B cell (primary cell): Measurements from ENCODE around the gene RBM7. TPM values are rescaled to one million over a fixed set of nuclear protein-coding genes. Genes with fewer than 3 reads are reported as not detected.

ENCODE experiments used
- ATAC-seq: fragments of 200-7000 bp; cut with Tn5 transposase; one replicate; pipeline ENCODE4 v1.10.0; 2021; ENCODE audit warnings: low read depth, mild to moderate bottlenecking, moderate number of reproducible peaks, moderate library complexity
- CTCF ChIA-PET: fragments of 350-600 bp; sonication (Branson Sonifier 250); formaldehyde crosslinking; loops from one replicate; lab custom pipeline; 2021; ENCODE audit warnings: antibody characterized with exemption, inconsistent platforms; lab: Charles Lee
- POLR2A ChIA-PET: fragments of 350-600 bp; sonication (Branson Sonifier 250); formaldehyde crosslinking; loops from one replicate; lab custom pipeline; 2021; ENCODE audit warnings: antibody characterized with exemption; lab: Charles Lee
- DNase-seq: peaks from one replicate; pipeline ENCODE4 v3.0.0; 2013
- H2AFZ ChIP-seq: 2 replicates; pipeline ENCODE4 v1.6.1; 2012; ENCODE audit warnings: mild to moderate bottlenecking, low read depth, low read length; ENCODE audit not compliant: insufficient read depth, poor library complexity, severe bottlenecking
- H3K27ac ChIP-seq, 2 donors: 1 replicate in 1 of 2; 2 replicates in 1 of 2; pipeline ENCODE4 v1.5.1; 2012 to 2013; ENCODE audit warnings: low read length in 2 of 2, mild to moderate bottlenecking in 2 of 2, moderate library complexity in 1 of 2
- H3K27me3 ChIP-seq, 4 experiments: fragments of 200-600 bp in 1 of 4; sonication (generic) in 1 of 4; replicated peaks in 1 of 4; 1 replicate in 2 of 4; 2 replicates in 2 of 4; pipeline versions ENCODE4 v1.6.1 to v1.7.0; 2013 to 2016; ENCODE audit warnings: low read length in 3 of 4, mild to moderate bottlenecking in 2 of 4, mixed read lengths in 1 of 4, moderate library complexity in 1 of 4; ENCODE audit not compliant: insufficient read depth in 4 of 4, control insufficient read depth in 3 of 4; ENCODE audit errors: control extremely low read depth in 1 of 4
- H3K36me3 ChIP-seq, 2 experiments: replicated peaks in 1 of 2; 1 replicate in 1 of 2; 2 replicates in 1 of 2; pipeline versions ENCODE4 v1.6.1 to v1.7.1; 2013; ENCODE audit warnings: low read length in 1 of 2; ENCODE audit not compliant: insufficient read depth in 2 of 2, control insufficient read depth in 1 of 2; ENCODE audit errors: control extremely low read depth in 1 of 2, extremely low read depth in 1 of 2
- H3K4me1 ChIP-seq, 2 donors: fragments of 200-600 bp in 1 of 2; sonication (generic) in 1 of 2; 1 replicate in 1 of 2; 2 replicates in 1 of 2; pipeline versions ENCODE4 v1.5.1 to v1.6.1; 2013 to 2017; ENCODE audit warnings: low read length in 2 of 2; ENCODE audit not compliant: control insufficient read depth in 2 of 2, insufficient read depth in 2 of 2
- H3K4me2 ChIP-seq: replicated peaks from 2 replicates; pipeline ENCODE3; 2012; ENCODE audit warnings: mild to moderate bottlenecking, low read depth, low read length; ENCODE audit not compliant: poor library complexity, severe bottlenecking
- H3K4me3 ChIP-seq, 5 experiments: fragments of 200-600 bp in 1 of 5; sonication (generic) in 1 of 5; 1 replicate in 3 of 5; 2 replicates in 2 of 5; pipeline versions ENCODE4 v1.5.1 to v1.7.0; 2011 to 2016; ENCODE audit warnings: low read length in 4 of 5, mild to moderate bottlenecking in 4 of 5, low read depth in 2 of 5, control low read depth in 1 of 5, moderate library complexity in 1 of 5; ENCODE audit not compliant: insufficient read depth in 1 of 5; ENCODE audit errors: control extremely low read depth in 1 of 5, extremely low read depth in 1 of 5
- H3K79me2 ChIP-seq: fragments of 200-600 bp; sonication (generic); one replicate; pipeline ENCODE4 v1.6.0; 2016; ENCODE audit warnings: low read length; ENCODE audit not compliant: control insufficient read depth, insufficient read depth
- H3K9ac ChIP-seq: fragments of 200-600 bp; sonication (generic); 2 replicates; pipeline ENCODE4 v1.6.1; 2017; ENCODE audit warnings: mild to moderate bottlenecking, low read length, moderate library complexity
- H3K9me3 ChIP-seq, 3 donors: one replicate each; pipeline versions ENCODE4 v1.6.1 to v1.7.1; 2013; ENCODE audit warnings: low read length in 2 of 3; ENCODE audit not compliant: control insufficient read depth in 2 of 3, insufficient read depth in 1 of 3; ENCODE audit errors: control extremely low read depth in 1 of 3
- H4K20me1 ChIP-seq: 2 replicates; pipeline ENCODE4 v1.6.0; 2012; ENCODE audit warnings: mild to moderate bottlenecking, low read length; ENCODE audit not compliant: insufficient read depth, control insufficient read depth, poor library complexity, severe bottlenecking
- H3K27ac Mint-ChIP-seq: one replicate; pipeline ENCODE4 v1.8.0; 2021; ENCODE audit warnings: mixed read lengths
- H3K27me3 Mint-ChIP-seq: one replicate; pipeline ENCODE4 v1.8.0; 2021; ENCODE audit warnings: mixed read lengths
- H3K4me1 Mint-ChIP-seq: one replicate; pipeline ENCODE4 v1.8.0; 2021; ENCODE audit warnings: mixed read lengths
- H3K4me3 Mint-ChIP-seq: one replicate; pipeline ENCODE4 v1.8.0; 2021; ENCODE audit warnings: mixed read lengths
- H3K9me3 Mint-ChIP-seq: one replicate; pipeline ENCODE4 v1.8.0; 2022; ENCODE audit warnings: mixed read lengths; ENCODE audit not compliant: insufficient read depth
- CTCF ChIP-seq: fragments of 200-600 bp; IDR thresholded peaks from one replicate; pipeline ENCODE4 v1.8.0; 2022; ENCODE audit warnings: antibody characterized with exemption, mild to moderate bottlenecking
- EZH2 ChIP-seq: IDR thresholded peaks from 2 replicates; pipeline ENCODE4 v1.6.1; 2012; ENCODE audit warnings: borderline replicate concordance, low read depth, mild to moderate bottlenecking, moderate library complexity, low read length; ENCODE audit not compliant: insufficient read depth, poor library complexity, severe bottlenecking
- WGBS: methylation state at CpG from one replicate; pipeline ENCODE4 v1.1.5; 2013; ENCODE audit warnings: missing lambda C conversion rate; ENCODE audit not compliant: insufficient coverage; 5-methylcytosine and 5-hydroxymethylcytosine counted together
- intact Hi-C: fragments of 100-400 bp; cut with micrococcal nuclease; formaldehyde crosslinking; loops from one replicate; pipeline ENCODE4 v1.10.0; 2022
- polyA plus RNA-seq: library from polyadenylated mRNA; depleted of rRNA; stranded (reverse); fragments of >200 nt; gene quantifications from 2 replicates; pipeline ENCODE4 v1.2.3, GENCODE V29; 2012
- total RNA-seq, 2 donors: library from RNA; stranded (reverse); fragments of 120-200 nt in 1 of 2; gene quantifications; 1 replicate in 1 of 2; 2 replicates in 1 of 2; pipeline versions ENCODE4 v1.2.3 to v1.2.4, GENCODE V29; 2013 to 2022

RBM7 gene
- total and polyA plus RNA-seq, 2 donors (not counting 1 experiment from before 2014, with no cell fraction given) = 26.3 to 36.1 TPM

GRCh38 chr11:114400915-114401223, 403 bp downstream of the RBM7 start:
- Histone ChIP-seq H3K4me1 (peaks cover 21 to 28% of the 10 kb centered on the region in 2 donors), H3K4me2 (peak overlapping the region; percentile 81), H3K27me3 (no peaks in the 10 kb centered on the region), H3K27ac (peak overlapping the region; percentile 87 to 92), H3K9me3 (no peaks in the 10 kb centered on the region), H2AFZ (peak overlapping the region; percentile 79), H3K4me3 (peak overlapping the region; percentile 72 to 98 (median 89)), H3K36me3 (peaks cover 5 to 20% of the 10 kb centered on the region in 2 experiments), H3K9ac (peak overlapping the region; percentile 87), H3K79me2 (peaks cover 52% of the 10 kb centered on the region), H4K20me1 (no peaks in the 10 kb centered on the region)
- ATAC-seq (no peak), DNase-seq (no peak)
- TF ChIP-seq CTCF (no peak), EZH2 (no peak)
- CTCF ChIA-PET = interaction anchor here (1.3 kb wide), 1 partner anchor 50 kb away, joined by 3 read pairs; no protein-coding TSS in a partner anchor
- peak overlapping the region; percentile 98 for H3K27ac Mint-ChIP-seq
- H3K9me3 Mint-ChIP-seq = no peaks in the 10 kb centered on the region
- 0% methylated on average over 7 of the region's 8 CpGs for WGBS
- POLR2A ChIA-PET = interaction anchor here (0.8 kb wide), 1 partner anchor 38 kb away, joined by 3 read pairs; the partner anchor contains the start of gene REXO2
- peaks cover 49% of the 10 kb centered on the region for H3K4me1 Mint-ChIP-seq
- peak overlapping the region; percentile 99 for H3K4me3 Mint-ChIP-seq
- no peaks in the 10 kb centered on the region for H3K27me3 Mint-ChIP-seq
- intact Hi-C loops = loop anchor here (1.0 to 2.0 kb wide), 4 partner anchors 38 to 1086 kb away; partner anchors contain the start of genes REXO2, TTC12, USP28 and ZW10

DNA sequence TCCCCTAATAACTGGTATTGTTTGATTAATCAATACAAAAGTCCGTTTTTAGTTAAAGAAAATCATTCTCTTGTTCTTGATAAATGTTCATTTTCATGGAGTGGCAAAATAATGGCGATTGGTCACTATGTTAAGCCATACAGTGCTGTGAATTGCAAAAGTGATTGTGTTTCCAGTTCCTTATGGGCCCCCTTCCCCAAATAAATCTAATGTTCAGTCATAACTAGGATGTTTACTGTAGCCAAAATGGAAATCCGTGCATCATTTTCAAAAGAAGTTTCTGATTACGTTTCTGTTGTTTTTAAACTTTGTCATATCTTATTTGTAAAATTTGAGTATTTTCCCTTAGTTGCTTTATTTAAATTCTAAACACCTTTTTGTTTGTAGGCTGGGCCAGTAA, 845 bp downstream of the RBM7 start:
- no CpG with 5 or more reads among the region's 4 CpGs for WGBS
- POLR2A ChIA-PET = no interaction called here

More for the DNA sequence above, 845 bp downstream of the RBM7 start:
- Mint-ChIP-seq H3K9me3 (no peaks in the 10 kb centered on the region), H3K4me3 (peak overlapping the region; percentile 99), H3K4me1 (peaks cover 49% of the 10 kb centered on the region), H3K27ac (peak overlapping the region; percentile 71), H3K27me3 (no peaks in the 10 kb centered on the region)
- TF ChIP-seq CTCF (no peak), EZH2 (no peak)
- DNase-seq = peak; percentile 14
- Histone ChIP-seq H3K36me3 (peaks cover 9 to 23% of the 10 kb centered on the region in 2 experiments), H3K4me3 (peak overlapping the region; percentile 72 to 98 (median 89)), H3K4me2 (peak overlapping the region; percentile 81), H3K4me1 (peaks cover 21 to 28% of the 10 kb centered on the region in 2 donors), H3K9ac (peak overlapping the region; percentile 87), H3K27ac (peak overlapping the region; percentile 87 to 92), H4K20me1 (no peaks in the 10 kb centered on the region), H3K9me3 (no peaks in the 10 kb centered on the region), H3K27me3 (no peaks in the 10 kb centered on the region), H3K79me2 (peaks cover 52% of the 10 kb centered on the region), H2AFZ (peak overlapping the region; percentile 79)
- CTCF ChIA-PET = no interaction called here
- intact Hi-C loops = loop anchor here (2.0 kb wide), 1 partner anchor 1087 kb away; the partner anchor contains the start of gene TTC12
- no peak for ATAC-seq
